T-helper 2 cell (primary cell): ENCODE results near the gene BANP.
A peak's percentile ranks its signal among the peaks of the same experiment; 100 is the strongest.
"Not testable (repeated sequence)": the region's sequence is repeated elsewhere in the genome, so short reads cannot be mapped to it uniquely, and the experiment has no call there.

Experiments
- DNase-seq, 5 experiments: peaks; one replicate each; pipeline versions ENCODE4 v3.0.0 to v3.0.0-alpha.2; 2012 to 2022

BANP gene

GRCh38 chr16:87966685-87967185 is 15.5 kb downstream of the BANP start:
- no peak for DNase-seq

GRCh38 chr16:87968541-87968940 is 17.3 kb downstream of the BANP start:
- no peak for DNase-seq

GRCh38 chr16:87970186-87970585 is 19.0 kb downstream of the BANP start:
- DNase-seq: no peak

GRCh38 chr16:87971933-87972332 is 20.7 kb downstream of the BANP start:
- DNase-seq: no peak

DNA sequence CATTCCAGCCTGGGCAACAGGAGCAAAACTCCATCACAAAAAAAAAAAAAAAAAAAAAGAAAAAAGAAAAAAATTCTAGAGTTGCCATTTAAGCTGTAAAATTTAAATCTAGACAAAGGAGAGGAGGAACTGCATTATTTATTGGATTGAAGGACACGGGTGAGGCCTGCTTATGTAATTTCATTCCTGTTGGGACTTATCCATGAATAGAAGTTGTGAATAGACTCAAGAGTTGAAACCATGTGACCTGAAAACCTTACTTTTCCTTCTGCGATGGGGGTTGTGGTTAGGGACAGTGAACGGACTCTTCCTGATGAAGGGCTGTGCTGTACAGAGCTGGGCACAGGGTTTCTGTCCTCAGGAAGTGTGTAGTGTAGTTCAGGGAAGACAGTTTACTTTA is 22.5 kb downstream of the BANP start:
- no peak for DNase-seq

GRCh38 chr16:87974178-87974577 is 22.9 kb downstream of the BANP start:
- no peak for DNase-seq

- DNase-seq: no peak
These were observed 25.4 kb downstream of the BANP start for GRCh38 chr16:87976665-87977064.

DNA sequence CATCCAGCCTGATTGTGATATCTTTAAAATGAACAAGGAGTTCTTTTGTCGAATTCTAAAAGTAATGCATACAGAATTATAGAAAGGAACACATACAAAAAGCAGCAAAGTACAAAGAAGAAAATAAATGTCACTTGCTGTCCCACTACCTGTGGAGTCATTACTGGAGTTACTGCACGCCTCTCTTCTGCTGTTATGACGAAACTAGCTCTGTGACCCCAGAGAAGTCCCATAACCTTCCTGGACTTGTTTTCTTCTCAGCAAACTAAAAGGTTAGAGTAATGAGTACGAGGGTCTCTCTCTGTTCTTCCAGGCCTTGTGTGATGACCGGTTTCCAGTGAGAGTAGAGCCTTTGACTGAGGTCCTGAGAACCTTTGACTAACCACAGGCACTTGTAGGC is 26.9 kb downstream of the BANP start:
- peak in 1 of 5 experiments; percentile 46 for DNase-seq

- no peak for DNase-seq
These were observed 28.1 kb downstream of the BANP start for GRCh38 chr16:87979352-87979751.

DNA sequence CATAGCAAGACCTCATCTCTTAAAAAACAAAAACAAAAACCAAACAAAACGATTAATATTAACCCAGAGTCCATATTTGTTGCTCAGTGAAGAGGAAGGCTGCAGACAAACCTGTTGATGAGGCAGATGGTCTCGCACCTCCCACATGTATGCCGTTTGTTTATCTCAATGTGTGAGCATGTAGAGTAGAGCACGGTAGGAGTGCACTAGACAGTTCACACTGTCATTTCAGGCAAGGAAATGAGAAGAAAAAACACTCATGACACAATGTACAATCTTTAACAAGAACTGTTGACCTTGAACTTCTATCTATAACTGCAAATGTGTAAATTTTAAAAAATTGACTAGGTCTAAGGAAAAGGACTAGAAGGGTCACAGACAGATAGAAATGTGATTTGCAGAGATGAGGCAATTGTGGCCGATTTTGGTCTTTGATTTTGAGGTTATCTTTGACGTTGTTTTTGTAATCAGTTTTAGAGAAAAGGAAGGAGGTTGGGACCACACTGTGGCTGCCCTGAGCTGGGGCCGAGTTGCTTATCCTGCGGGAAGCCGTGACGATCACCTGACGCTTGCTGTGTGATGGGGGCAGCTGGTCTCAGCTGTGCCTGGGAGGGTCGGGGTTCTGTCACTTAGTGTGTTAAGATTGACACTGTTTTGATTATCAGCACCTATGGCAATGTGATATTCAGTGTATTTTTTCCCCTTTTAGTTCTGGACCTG is 28.8 kb downstream of the BANP start:
- peak in 2 of 5 experiments; percentile 53 to 74 for DNase-seq

DNA sequence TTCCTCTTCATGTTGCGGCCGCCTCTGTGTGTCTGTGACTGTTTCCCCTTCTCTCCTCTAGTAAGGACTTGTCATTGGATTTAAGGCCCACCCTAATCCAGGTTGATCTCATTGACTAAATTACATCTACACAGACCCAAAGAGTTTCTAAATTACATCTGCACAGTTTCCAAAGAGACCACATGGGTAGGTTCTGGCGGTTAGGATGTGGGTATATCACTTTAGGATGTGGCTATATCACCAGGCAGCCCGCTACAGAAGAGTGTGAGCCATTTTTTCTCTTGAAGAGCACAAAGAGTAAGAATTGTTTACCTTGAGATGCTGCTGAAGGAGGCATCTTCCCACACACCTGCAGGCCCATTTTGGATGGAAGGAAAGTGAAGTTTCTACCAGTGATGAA is 30.1 kb downstream of the BANP start:
- peak in 2 of 5 experiments; percentile 68 to 85 for DNase-seq

- DNase-seq: no peak
These were observed 31.4 kb downstream of the BANP start for GRCh38 chr16:87982581-87983041.

DNA sequence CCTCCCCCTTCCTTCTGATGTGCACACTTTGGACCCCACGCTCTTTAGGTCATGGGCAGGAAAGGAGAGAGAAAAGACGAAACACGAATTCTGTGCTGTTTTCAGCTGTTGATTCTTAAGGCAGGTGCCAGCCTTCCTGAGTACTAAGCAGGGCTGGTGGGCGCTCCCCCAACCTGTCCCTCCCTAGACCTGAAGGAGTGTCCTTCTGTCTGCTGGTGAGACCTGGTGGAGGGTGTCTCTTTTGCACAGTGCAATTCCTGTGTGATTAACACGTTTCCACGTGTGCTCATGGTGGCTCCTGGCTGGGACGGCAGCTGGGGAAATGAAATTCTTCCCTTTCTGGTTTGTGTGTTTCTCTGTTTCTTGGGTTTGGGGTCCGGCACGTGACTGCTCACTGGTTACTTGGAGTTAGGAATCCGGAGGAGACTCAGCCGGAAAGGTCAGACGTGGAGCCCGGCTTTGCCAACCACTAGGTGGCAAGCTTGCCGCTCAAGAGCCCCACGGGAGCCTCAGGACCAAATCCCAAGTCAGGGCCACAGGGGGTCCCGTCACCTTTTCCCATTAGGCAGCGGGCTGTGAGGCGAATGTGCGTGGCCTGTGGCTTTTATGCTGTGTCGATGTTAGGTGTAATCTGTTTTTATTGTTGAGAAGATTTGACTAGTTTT is 32.0 kb downstream of the BANP start:
- DNase-seq: not testable (repeated sequence)

- DNase-seq: peak in 1 of 5 experiments; percentile 70
These were observed 32.5 kb downstream of the BANP start for GRCh38 chr16:87983737-87984097.

GRCh38 chr16:87984180-87984579 is 32.9 kb downstream of the BANP start:
- not testable (repeated sequence) for DNase-seq

DNA sequence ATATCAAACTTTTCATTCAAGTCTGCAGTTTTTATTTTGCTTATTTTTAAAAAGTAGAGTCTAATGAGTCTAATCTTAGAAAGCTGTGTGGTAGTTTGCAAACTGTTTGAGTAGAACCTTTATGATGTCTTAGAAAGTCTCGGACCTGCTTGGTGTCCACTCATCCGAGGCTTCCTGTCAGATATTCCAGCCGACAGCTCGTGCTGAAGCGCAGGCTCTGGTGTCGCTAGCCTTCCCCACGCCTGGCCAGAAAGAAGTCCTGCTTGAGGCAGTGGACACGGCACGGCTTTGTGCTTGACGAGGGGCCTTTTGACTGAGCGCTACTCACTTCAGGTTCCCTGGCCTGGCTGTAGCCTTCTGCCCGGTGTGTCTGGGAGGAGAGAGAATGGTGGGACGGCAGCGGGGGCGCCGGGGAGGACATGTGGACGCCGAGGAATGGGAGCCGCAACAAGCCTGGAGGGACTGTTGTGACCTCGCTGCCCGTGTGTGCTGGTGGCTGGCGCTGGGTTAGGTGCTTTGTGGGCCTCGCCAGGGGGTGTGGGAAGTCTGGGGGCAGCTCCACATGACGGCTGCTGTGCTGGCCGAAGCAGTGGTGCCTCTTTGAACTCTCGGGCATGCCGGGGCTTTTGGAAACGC is 33.5 kb downstream of the BANP start:
- DNase-seq: no peak

GRCh38 chr16:87985493-87985892 is 34.3 kb downstream of the BANP start:
- DNase-seq: not testable (repeated sequence)

- peak in 2 of 5 experiments; percentile 8 to 46 for DNase-seq
These were observed 35.2 kb downstream of the BANP start for GRCh38 chr16:87986361-87986849.

GRCh38 chr16:87988596-87988995 is 37.4 kb downstream of the BANP start:
- DNase-seq: not testable (repeated sequence)

GRCh38 chr16:87990254-87990653 is 39.0 kb downstream of the BANP start:
- DNase-seq: not testable (repeated sequence)

DNA sequence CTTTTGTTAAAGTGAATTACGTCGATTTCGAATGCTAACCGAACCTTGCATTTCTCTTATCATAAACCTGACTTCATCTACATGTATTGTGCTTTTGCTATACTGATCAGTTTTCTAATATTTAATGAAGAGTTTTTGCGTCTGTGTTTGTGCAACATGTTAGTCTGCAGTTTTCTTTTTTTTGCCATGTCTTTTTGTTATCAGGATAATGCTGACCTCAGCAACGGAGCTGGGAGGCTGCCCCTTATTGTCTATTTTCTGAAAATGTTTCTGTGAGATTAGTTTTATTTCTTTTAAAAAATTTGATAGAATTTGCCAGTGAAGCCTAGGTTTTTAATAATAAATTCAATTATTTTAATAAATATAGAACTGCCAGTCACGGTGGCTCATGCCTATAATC is 40.9 kb downstream of the BANP start:
- not testable (repeated sequence) for DNase-seq

- no peak for DNase-seq
These were observed 42.7 kb downstream of the BANP start for GRCh38 chr16:87993901-87994300.

DNA sequence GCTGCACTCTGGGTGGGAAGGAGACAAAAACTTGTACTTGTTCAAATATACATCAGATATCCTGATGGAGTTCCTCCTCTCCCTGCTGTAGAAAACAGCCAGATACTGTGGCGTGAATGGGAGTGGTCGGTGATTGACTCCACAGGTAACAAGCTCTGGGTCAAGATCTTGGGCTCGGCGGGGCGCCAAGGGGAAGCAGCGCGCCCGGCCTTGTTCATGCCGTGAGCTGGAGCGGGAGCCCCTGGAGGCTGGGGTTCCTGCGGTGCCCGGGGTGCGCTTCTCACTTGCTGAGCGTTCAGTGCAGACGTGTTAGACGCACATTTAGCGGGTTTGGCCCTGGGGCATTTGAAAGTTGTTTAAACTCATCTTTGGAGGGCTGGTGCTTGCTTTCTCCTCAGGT is 44.4 kb downstream of the BANP start:
- no peak for DNase-seq
